OCI-LY1 (cell line): ENCODE results near the gene NLRP1.

Experiments
- CTCF ChIP-seq: fragments of 200-600 bp; sonication (generic), shearing (Covaris generic); IDR thresholded peaks from 2 replicates; pipeline ENCODE4 v1.5.1; 2017; ENCODE audit warnings: mild to moderate bottlenecking, antibody characterized with exemption, low read length, moderate library complexity, mixed read lengths
- EZH2 ChIP-seq: fragments of 200-600 bp; sonication (generic), shearing (Covaris generic); IDR thresholded peaks from 2 replicates; pipeline ENCODE4 v1.8.0; 2017; ENCODE audit warnings: borderline replicate concordance, mixed run types, mild to moderate bottlenecking, antibody characterized with exemption, low read length, moderate library complexity, mixed read lengths

- no peak for TF ChIP-seq CTCF
- TF ChIP-seq EZH2, result no peak
Measured at GRCh38 chr17:5468075-5468473, 116.2 kb downstream of the NLRP1 start.
